PFSK-1 (cell line): ENCODE measurements around the gene GOLGB1. TPM values are rescaled to one million over a fixed set of nuclear protein-coding genes. Genes with fewer than 3 reads are reported as not detected.
A peak's percentile ranks its signal among the peaks of the same experiment; 100 is the strongest.

Source experiments
- FOXP2 ChIP-seq: optimal IDR thresholded peaks from 2 replicates; pipeline ENCODE3; 2011; ENCODE audit warnings: borderline replicate concordance, control low read depth, inconsistent platforms; ENCODE audit not compliant: insufficient read depth; ENCODE audit errors: extremely low read length, extremely low read depth
- POLR2AphosphoS5 ChIP-seq: IDR thresholded peaks from 2 replicates; pipeline ENCODE4 v1.6.1; 2012; ENCODE audit warnings: low read depth, mild to moderate bottlenecking, control low read depth, low read length, moderate library complexity
- REST ChIP-seq, 2 experiments: IDR thresholded peaks; 2 replicates each; pipeline versions ENCODE4 v1.6.1 to v1.8.0; 2011 to 2012; ENCODE audit warnings: low read depth in 2 of 2, low read length in 2 of 2, control low read depth in 1 of 2, inconsistent platforms in 1 of 2, mild to moderate bottlenecking in 1 of 2, moderate library complexity in 1 of 2; ENCODE audit not compliant: insufficient read depth in 1 of 2
- SIN3A ChIP-seq: IDR thresholded peaks from 2 replicates; pipeline ENCODE4 v1.6.1; 2012; ENCODE audit warnings: mild to moderate bottlenecking, low read length, moderate library complexity, borderline replicate concordance; ENCODE audit not compliant: insufficient read depth
- TAF1 ChIP-seq: IDR thresholded peaks from 2 replicates; pipeline ENCODE4 v1.6.1; 2012; ENCODE audit warnings: low read length, control low read depth, borderline replicate concordance; ENCODE audit not compliant: insufficient read depth
- polyA plus RNA-seq: library from polyadenylated mRNA; unstranded; fragments of >200 nt; gene quantifications from one replicate; pipeline ENCODE4 v1.2.1, GENCODE V29; 2012; ENCODE audit warnings: low read depth, missing spikeins; ENCODE audit not compliant: insufficient read length

The GOLGB1 gene
- 7.9 TPM for polyA plus RNA-seq

GRCh38 chr3:121749276-121750086 lies at the start of gene GOLGB1:
Gene GOLGB1 (minus strand): TSS chr3:121749741. CDS start chr3:121730971, 18,770 bp downstream.
- TF ChIP-seq SIN3A (peak; percentile 14; the same call in 1 of the 2 replicates), TAF1 (peak; percentile 71; the same call in 1 of the 2 replicates), REST (IDR thresholded peaks at IDR 0.05; ENCODE audit: insufficient read depth in 1 of 2, low read depth in 2 of 2, low read length in 2 of 2) (no peak), POLR2AphosphoS5 (peak; percentile 82)

- TF ChIP-seq POLR2AphosphoS5, result no peak
- no peak for TF ChIP-seq REST (IDR thresholded peaks at IDR 0.05; ENCODE audit: insufficient read depth in 1 of 2, low read depth in 2 of 2, low read length in 2 of 2)
- no peak for TF ChIP-seq SIN3A
- TF ChIP-seq FOXP2, result no peak
- TF ChIP-seq TAF1, result no peak
Observed at GRCh38 chr3:121796970-121797369, 47.4 kb upstream of the GOLGB1 start.

- TF ChIP-seq TAF1 (no peak), REST (IDR thresholded peaks at IDR 0.05; ENCODE audit: insufficient read depth in 1 of 2, low read depth in 2 of 2, low read length in 2 of 2) (no peak), FOXP2 (no peak), POLR2AphosphoS5 (no peak), SIN3A (no peak)
Observed at GRCh38 chr3:121794264-121794983, 44.9 kb upstream of the GOLGB1 start.

GRCh38 chr3:121793078-121793477 lies 43.5 kb upstream of the GOLGB1 start:
- TF ChIP-seq REST (IDR thresholded peaks at IDR 0.05; ENCODE audit: insufficient read depth in 1 of 2, low read depth in 2 of 2, low read length in 2 of 2), result no peak
- no peak for TF ChIP-seq FOXP2
- no peak for TF ChIP-seq POLR2AphosphoS5
- no peak for TF ChIP-seq TAF1
- TF ChIP-seq SIN3A, result no peak
